Measurements from ENCODE around the gene MTFR2. TPM values are rescaled to one million over a fixed set of nuclear protein-coding genes. Genes with fewer than 3 reads are reported as not detected.

The MTFR2 gene
- total and polyA plus RNA-seq, 2 of the 13 experiments (the other 11 are each of a cell fraction or from before 2014, with no cell fraction given), result 6.7 to 10.7 TPM

DNA sequence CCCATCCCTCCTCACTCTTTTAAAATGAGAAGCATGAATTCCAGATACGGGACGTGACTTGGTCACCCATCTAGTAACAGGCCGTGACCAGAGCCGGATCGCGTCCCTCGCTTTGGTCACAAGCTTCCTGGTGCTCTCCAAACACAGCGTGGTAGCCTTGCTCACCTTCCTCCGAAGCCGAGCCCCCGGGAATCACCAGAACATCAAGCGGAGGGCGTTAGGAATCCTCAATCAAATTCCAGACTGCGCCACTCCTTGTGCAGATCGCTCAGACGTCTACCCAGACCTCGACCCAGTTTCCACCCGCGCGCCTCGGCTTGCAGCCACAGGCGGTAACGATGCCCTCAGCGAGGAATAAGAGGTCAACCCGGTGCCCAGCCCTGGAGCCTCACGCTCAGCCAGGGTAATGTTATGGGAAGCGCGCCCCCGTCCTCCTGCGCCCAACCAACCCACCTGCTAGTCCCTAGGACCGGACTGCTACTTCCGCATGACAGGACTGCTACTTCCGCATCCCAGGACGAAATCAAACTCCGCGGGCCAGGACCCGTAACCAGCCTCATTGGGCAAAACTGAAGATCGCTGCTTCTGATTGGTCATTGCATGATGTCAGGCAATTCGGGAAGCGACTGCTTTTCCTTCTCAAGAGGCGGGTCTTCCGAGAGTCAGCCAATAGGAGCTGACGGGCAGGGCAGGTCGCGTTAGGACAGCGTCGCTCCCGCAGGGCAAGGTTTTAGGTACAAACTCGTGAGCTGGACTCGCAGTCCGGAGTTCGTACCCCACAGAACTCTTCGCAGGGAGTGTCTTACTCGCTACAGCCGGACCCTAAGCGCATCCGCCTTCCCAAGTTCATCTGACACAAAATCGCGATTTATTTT, at the start of gene MTFR2 (continued):
- TF ChIP-seq ZNF180 (CRISPR knock-in tag; IDR thresholded peaks at IDR 0.05; ENCODE audit: borderline replicate concordance, low read depth) (no peak), FOXP1 (IDR thresholded peaks at IDR 0.05) (no peak), FOXP1 (CRISPR knock-in tag; IDR thresholded peaks at IDR 0.05) (0 out of 2 replicates have a peak, but pooled peaks have one; percentile 28), JDP2 (CRISPR knock-in tag; IDR thresholded peaks at IDR 0.05; ENCODE audit: borderline replicate concordance) (no peak), ZNF256 (CRISPR knock-in tag; conservative IDR thresholded peaks at IDR 0.05) (no peak), ZBTB38 (CRISPR knock-in tag; IDR thresholded peaks at IDR 0.05) (peak; percentile 48; the same call in 1 of the 2 replicates), SP4 (CRISPR knock-in tag; IDR thresholded peaks at IDR 0.05) (peak; percentile 87), MYC (CRISPR knock-in tag; IDR thresholded peaks at IDR 0.05; ENCODE audit: borderline replicate concordance) (peak; percentile 78), AGO2 (optimal IDR thresholded peaks at IDR 0.05; ENCODE audit: low read depth, low read length) (peak; percentile 74), MZF1 (CRISPR knock-in tag; IDR thresholded peaks at IDR 0.05; ENCODE audit: borderline replicate concordance) (no peak), TP53 (CRISPR knock-in tag; conservative IDR thresholded peaks at IDR 0.05) (no peak), ZNF773 (CRISPR knock-in tag; IDR thresholded peaks at IDR 0.05; ENCODE audit: borderline replicate concordance) (no peak), SOX6 (IDR thresholded peaks at IDR 0.05) (no peak), SOX6 (CRISPR knock-in tag; IDR thresholded peaks at IDR 0.05) (peak; percentile 43; the same call in 1 of the 2 replicates), CBX2 (IDR thresholded peaks at IDR 0.05; ENCODE audit: low read depth, low read length) (no peak), CBX2 (CRISPR knock-in tag; IDR thresholded peaks at IDR 0.05; ENCODE audit: low read depth) (no peak)
- TF ChIP-seq, protein P1, sequence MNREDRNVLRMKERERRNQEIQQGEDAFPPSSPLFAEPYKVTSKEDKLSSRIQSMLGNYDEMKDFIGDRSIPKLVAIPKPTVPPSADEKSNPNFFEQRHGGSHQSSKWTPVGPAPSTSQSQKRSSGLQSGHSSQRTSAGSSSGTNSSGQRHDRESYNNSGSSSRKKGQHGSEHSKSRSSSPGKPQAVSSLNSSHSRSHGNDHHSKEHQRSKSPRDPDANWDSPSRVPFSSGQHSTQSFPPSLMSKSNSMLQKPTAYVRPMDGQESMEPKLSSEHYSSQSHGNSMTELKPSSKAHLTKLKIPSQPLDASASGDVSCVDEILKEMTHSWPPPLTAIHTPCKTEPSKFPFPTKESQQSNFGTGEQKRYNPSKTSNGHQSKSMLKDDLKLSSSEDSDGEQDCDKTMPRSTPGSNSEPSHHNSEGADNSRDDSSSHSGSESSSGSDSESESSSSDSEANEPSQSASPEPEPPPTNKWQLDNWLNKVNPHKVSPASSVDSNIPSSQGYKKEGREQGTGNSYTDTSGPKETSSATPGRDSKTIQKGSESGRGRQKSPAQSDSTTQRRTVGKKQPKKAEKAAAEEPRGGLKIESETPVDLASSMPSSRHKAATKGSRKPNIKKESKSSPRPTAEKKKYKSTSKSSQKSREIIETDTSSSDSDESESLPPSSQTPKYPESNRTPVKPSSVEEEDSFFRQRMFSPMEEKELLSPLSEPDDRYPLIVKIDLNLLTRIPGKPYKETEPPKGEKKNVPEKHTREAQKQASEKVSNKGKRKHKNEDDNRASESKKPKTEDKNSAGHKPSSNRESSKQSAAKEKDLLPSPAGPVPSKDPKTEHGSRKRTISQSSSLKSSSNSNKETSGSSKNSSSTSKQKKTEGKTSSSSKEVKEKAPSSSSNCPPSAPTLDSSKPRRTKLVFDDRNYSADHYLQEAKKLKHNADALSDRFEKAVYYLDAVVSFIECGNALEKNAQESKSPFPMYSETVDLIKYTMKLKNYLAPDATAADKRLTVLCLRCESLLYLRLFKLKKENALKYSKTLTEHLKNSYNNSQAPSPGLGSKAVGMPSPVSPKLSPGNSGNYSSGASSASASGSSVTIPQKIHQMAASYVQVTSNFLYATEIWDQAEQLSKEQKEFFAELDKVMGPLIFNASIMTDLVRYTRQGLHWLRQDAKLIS (CRISPR knock-in tag; IDR thresholded peaks at IDR 0.05), result peak; percentile 37; the same call in 1 of the 2 replicates
- TF ChIP-seq, protein P2, sequence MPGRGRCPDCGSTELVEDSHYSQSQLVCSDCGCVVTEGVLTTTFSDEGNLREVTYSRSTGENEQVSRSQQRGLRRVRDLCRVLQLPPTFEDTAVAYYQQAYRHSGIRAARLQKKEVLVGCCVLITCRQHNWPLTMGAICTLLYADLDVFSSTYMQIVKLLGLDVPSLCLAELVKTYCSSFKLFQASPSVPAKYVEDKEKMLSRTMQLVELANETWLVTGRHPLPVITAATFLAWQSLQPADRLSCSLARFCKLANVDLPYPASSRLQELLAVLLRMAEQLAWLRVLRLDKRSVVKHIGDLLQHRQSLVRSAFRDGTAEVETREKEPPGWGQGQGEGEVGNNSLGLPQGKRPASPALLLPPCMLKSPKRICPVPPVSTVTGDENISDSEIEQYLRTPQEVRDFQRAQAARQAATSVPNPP (CRISPR knock-in tag; IDR thresholded peaks at IDR 0.05), result no peak; the same call in 1 of the 2 replicates
- TF ChIP-seq, protein P3, sequence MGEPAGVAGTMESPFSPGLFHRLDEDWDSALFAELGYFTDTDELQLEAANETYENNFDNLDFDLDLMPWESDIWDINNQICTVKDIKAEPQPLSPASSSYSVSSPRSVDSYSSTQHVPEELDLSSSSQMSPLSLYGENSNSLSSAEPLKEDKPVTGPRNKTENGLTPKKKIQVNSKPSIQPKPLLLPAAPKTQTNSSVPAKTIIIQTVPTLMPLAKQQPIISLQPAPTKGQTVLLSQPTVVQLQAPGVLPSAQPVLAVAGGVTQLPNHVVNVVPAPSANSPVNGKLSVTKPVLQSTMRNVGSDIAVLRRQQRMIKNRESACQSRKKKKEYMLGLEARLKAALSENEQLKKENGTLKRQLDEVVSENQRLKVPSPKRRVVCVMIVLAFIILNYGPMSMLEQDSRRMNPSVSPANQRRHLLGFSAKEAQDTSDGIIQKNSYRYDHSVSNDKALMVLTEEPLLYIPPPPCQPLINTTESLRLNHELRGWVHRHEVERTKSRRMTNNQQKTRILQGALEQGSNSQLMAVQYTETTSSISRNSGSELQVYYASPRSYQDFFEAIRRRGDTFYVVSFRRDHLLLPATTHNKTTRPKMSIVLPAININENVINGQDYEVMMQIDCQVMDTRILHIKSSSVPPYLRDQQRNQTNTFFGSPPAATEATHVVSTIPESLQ (CRISPR knock-in tag; conservative IDR thresholded peaks at IDR 0.05), result no peak
- TF ChIP-seq, protein P4, sequence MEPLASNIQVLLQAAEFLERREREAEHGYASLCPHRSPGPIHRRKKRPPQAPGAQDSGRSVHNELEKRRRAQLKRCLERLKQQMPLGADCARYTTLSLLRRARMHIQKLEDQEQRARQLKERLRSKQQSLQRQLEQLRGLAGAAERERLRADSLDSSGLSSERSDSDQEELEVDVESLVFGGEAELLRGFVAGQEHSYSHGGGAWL (CRISPR knock-in tag; IDR thresholded peaks at IDR 0.05), result peak; percentile 58; the same call in 1 of the 2 replicates
- TF ChIP-seq, protein P5, sequence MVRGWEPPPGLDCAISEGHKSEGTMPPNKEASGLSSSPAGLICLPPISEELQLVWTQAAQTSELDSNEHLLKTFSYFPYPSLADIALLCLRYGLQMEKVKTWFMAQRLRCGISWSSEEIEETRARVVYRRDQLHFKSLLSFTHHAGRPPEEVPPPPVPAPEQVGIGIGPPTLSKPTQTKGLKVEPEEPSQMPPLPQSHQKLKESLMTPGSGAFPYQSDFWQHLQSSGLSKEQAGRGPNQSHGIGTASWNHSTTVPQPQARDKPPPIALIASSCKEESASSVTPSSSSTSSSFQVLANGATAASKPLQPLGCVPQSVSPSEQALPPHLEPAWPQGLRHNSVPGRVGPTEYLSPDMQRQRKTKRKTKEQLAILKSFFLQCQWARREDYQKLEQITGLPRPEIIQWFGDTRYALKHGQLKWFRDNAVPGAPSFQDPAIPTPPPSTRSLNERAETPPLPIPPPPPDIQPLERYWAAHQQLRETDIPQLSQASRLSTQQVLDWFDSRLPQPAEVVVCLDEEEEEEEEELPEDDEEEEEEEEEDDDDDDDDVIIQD (CRISPR knock-in tag; IDR thresholded peaks at IDR 0.05; ENCODE audit: low read depth), result peak; percentile 100

Data from HepG2 (cell line).